K562 (cell line): ENCODE measurements around the gene DHRS4L2. TPM values are rescaled to one million over a fixed set of nuclear protein-coding genes. Genes with fewer than 3 reads are reported as not detected.

Experiments
- ARID4B ChIP-seq: sonication (generic); formaldehyde crosslinking; IDR thresholded peaks from 2 replicates; pipeline ENCODE4 v1.8.0; 2022; ENCODE audit warnings: mild to moderate bottlenecking, missing genetic modification reagents
- ARNT ChIP-seq, 2 experiments: fragments of 450-650 bp; IDR thresholded peaks; 2 replicates each; pipeline ENCODE4 v1.6.1; 2016; ENCODE audit warnings: mild to moderate bottlenecking in 1 of 2
- BCOR ChIP-seq: fragments of 450-650 bp; IDR thresholded peaks from 2 replicates; pipeline ENCODE4 v1.6.1; 2016
- BRF2 ChIP-seq: IDR thresholded peaks from 3 replicates; pipeline ENCODE4 v1.6.1; 2011; ENCODE audit warnings: borderline replicate concordance, mild to moderate bottlenecking; ENCODE audit not compliant: insufficient read length, insufficient read depth
- LARP7 ChIP-seq: fragments of 450-650 bp; IDR thresholded peaks from 2 replicates; pipeline ENCODE4 v1.6.1; 2016
- MLX ChIP-seq, 2 experiments: fragments of 450-650 bp in 1 of 2; sonication (generic) in 1 of 2; formaldehyde crosslinking; conservative IDR thresholded peaks; 2 replicates each; pipeline versions ENCODE4 v1.4.0 to v1.8.1; 2020 to 2022; ENCODE audit warnings: mild to moderate bottlenecking in 1 of 2, missing genetic modification reagents in 1 of 2
- NCOA4 ChIP-seq: fragments of 450-650 bp; IDR thresholded peaks from 2 replicates; pipeline ENCODE4 v1.6.1; 2018; ENCODE audit warnings: mild to moderate bottlenecking; ENCODE audit not compliant: partially characterized antibody
- NCOA6 ChIP-seq: fragments of 450-650 bp; IDR thresholded peaks from 2 replicates; pipeline ENCODE4 v1.6.1; 2017; ENCODE audit warnings: mild to moderate bottlenecking
- RNF219 ChIP-seq: fragments of 250-450 bp; sonication (Bioruptor Pico); IDR thresholded peaks from 2 replicates; pipeline ENCODE4 v1.5.0; 2022; ENCODE audit warnings: mild to moderate bottlenecking
- VEZF1 ChIP-seq: fragments of 200-800 bp; sonication (Bioruptor generic); IDR thresholded peaks from 2 replicates; pipeline ENCODE4 v1.6.1; 2017; ENCODE audit warnings: missing genetic modification characterization, missing compliant biosample characterization
- XRCC5 ChIP-seq: fragments of 200-400 bp; formaldehyde crosslinking; IDR thresholded peaks from 2 replicates; pipeline ENCODE4 v1.6.1; 2017; ENCODE audit warnings: low read depth, mild to moderate bottlenecking, low read length
- ZNF449 ChIP-seq: fragments of 250-450 bp; sonication (Bioruptor Pico); IDR thresholded peaks from 2 replicates; pipeline ENCODE4 v1.8.0; 2022; ENCODE audit warnings: moderate library complexity, mild to moderate bottlenecking, inconsistent platforms
- polyA plus RNA-seq, 8 experiments: library from polyadenylated mRNA; depleted of rRNA in 4 of 8; stranded (reverse) in 5 of 8; unstranded in 3 of 8; fragments of >200 nt; fragmentation: Nextera tagmentation in 2 of 8; fragmentation: Illumina TruSeq in 1 of 8; extraction: Ambion mirVana in 2 of 8; extraction: Trizol in 1 of 8; gene quantifications; 2 replicates each; pipeline versions ENCODE4 v1.2.1 to v1.2.3, GENCODE V29; 2011 to 2014; ENCODE audit warnings: inconsistent platforms in 1 of 8, missing spikeins in 1 of 8
- total RNA-seq, 7 experiments: library from RNA; depleted of rRNA in 6 of 7; stranded (reverse); fragments of >200 nt in 6 of 7; fragmentation: Illumina TruSeq in 2 of 7; extraction: Trizol in 2 of 7; gene quantifications; 2 replicates each; pipeline versions ENCODE4 v1.2.1 to v1.2.3, GENCODE V29; 2011 to 2021; ENCODE audit warnings: low replicate concordance in 1 of 7

DHRS4L2 gene
- total and polyA plus RNA-seq, 9 of the 15 experiments (the other 6 are each of a cell fraction or from before 2014, with no cell fraction given) = 2.3 to 13.7 (median 8.1) TPM

GRCh38 chr14:23953464-23954278 is 35.1 kb upstream of the DHRS4L2 start, which contains the start of gene DHRS4 (continued):
- no peak for TF ChIP-seq ARID4B (CRISPR knock-in tag)
- TF ChIP-seq NCOA6 = no peak
- TF ChIP-seq ARNT (IDR thresholded peaks at IDR 0.05) = no peak
- no peak for TF ChIP-seq ZNF449 (CRISPR knock-in tag)
- TF ChIP-seq RNF219 = no peak
- no peak for TF ChIP-seq BCOR
- TF ChIP-seq BRF2 = no peak
- no peak for TF ChIP-seq VEZF1 (CRISPR knock-in tag)
- TF ChIP-seq LARP7 = no peak
- no peak for TF ChIP-seq MLX (CRISPR knock-in tag; conservative IDR thresholded peaks at IDR 0.05)
- TF ChIP-seq XRCC5 = no peak
- TF ChIP-seq NCOA4 = no peak
